HepG2 (cell line): ENCODE results near the gene MACROD2.

Experiments
- ATF7 ChIP-seq, 2 experiments: fragments of 450-650 bp in 1 of 2; sonication (generic) in 1 of 2; formaldehyde crosslinking in 1 of 2; IDR thresholded peaks; 2 replicates each; pipeline versions ENCODE4 v1.4.0 to v1.6.1; 2016 to 2020; ENCODE audit warnings: antibody characterized with exemption in 1 of 2, mild to moderate bottlenecking in 1 of 2, missing genetic modification reagents in 1 of 2
- CTCF ChIP-seq: sonication (generic); formaldehyde crosslinking; IDR thresholded peaks from 2 replicates; pipeline ENCODE4 v1.5.0; 2020; ENCODE audit warnings: mild to moderate bottlenecking, missing genetic modification reagents, moderate library complexity
- FIP1L1 ChIP-seq: fragments of 200-400 bp; formaldehyde crosslinking; IDR thresholded peaks from 2 replicates; pipeline ENCODE4 v1.6.1; 2018; ENCODE audit warnings: low read depth, mild to moderate bottlenecking, low read length, moderate library complexity, borderline replicate concordance; ENCODE audit not compliant: insufficient read depth
- MXI1 ChIP-seq: IDR thresholded peaks from 3 replicates; pipeline ENCODE4 v1.6.1; 2012; ENCODE audit warnings: low read depth, low read length, inconsistent platforms, borderline replicate concordance
- NFE2L1 ChIP-seq: sonication (generic); formaldehyde crosslinking; IDR thresholded peaks from 2 replicates; pipeline ENCODE4 v1.4.0; 2020; ENCODE audit warnings: missing genetic modification reagents, mild to moderate bottlenecking, borderline replicate concordance
- POLR2A ChIP-seq, 2 experiments: IDR thresholded peaks; 2 replicates each; pipeline ENCODE4 v1.6.1; 2011; ENCODE audit warnings: low read depth in 2 of 2, low read length in 2 of 2, mild to moderate bottlenecking in 1 of 2, moderate library complexity in 1 of 2; ENCODE audit not compliant: insufficient read depth in 1 of 2
- SNAI1 ChIP-seq: sonication (generic); formaldehyde crosslinking; IDR thresholded peaks from 2 replicates; pipeline ENCODE4 v1.5.0; 2020; ENCODE audit warnings: mild to moderate bottlenecking, missing genetic modification reagents, borderline replicate concordance
- SUZ12 ChIP-seq: fragments of 150-350 bp; IDR thresholded peaks from 2 replicates; pipeline ENCODE4 v1.6.1; 2014; ENCODE audit warnings: low read depth, low read length
- TBX2 ChIP-seq: sonication (generic); formaldehyde crosslinking; IDR thresholded peaks from 2 replicates; pipeline ENCODE4 v1.5.0; 2020; ENCODE audit warnings: missing genetic modification reagents, mild to moderate bottlenecking, borderline replicate concordance
- TCF12 ChIP-seq, 2 experiments: fragments of 450-650 bp in 1 of 2; sonication (generic) in 1 of 2; formaldehyde crosslinking in 1 of 2; IDR thresholded peaks; 2 replicates each; pipeline versions ENCODE4 v1.6.1 to v1.8.0; 2017 to 2022; ENCODE audit warnings: antibody characterized with exemption in 1 of 2, mild to moderate bottlenecking in 1 of 2, missing genetic modification reagents in 1 of 2, moderate library complexity in 1 of 2
- ZNF407 ChIP-seq: sonication (generic); formaldehyde crosslinking; IDR thresholded peaks from one replicate; pipeline ENCODE4 v1.5.1; 2020; ENCODE audit warnings: mild to moderate bottlenecking, missing genetic modification reagents; ENCODE audit errors: not compliant biosample characterization
- ZNF670 ChIP-seq: sonication (generic); formaldehyde crosslinking; IDR thresholded peaks from 2 replicates; pipeline ENCODE4 v1.8.0; 2022; ENCODE audit warnings: mild to moderate bottlenecking, missing genetic modification reagents, borderline replicate concordance
- ZNF7 ChIP-seq: IDR thresholded peaks from 2 replicates; pipeline ENCODE4 v1.6.1; 2016; ENCODE audit warnings: missing biosample characterization, missing genetic modification reagents

GRCh38 chr20:14859627-14860026, 864.3 kb downstream of the MACROD2 start:
- TF ChIP-seq ZNF407 (CRISPR knock-in tag) = no peak
- no peak for TF ChIP-seq SNAI1 (CRISPR knock-in tag)
- TF ChIP-seq CTCF (CRISPR knock-in tag) = no peak
- TF ChIP-seq TCF12 (IDR thresholded peaks at IDR 0.05) = no peak
- TF ChIP-seq TCF12 (CRISPR knock-in tag; IDR thresholded peaks at IDR 0.05) = no peak
- no peak for TF ChIP-seq MXI1
- TF ChIP-seq ZNF7 (CRISPR knock-in tag) = no peak
- no peak for TF ChIP-seq SUZ12
- no peak for TF ChIP-seq ZNF670 (CRISPR knock-in tag)
- no peak for TF ChIP-seq FIP1L1
- no peak for TF ChIP-seq NFE2L1 (CRISPR knock-in tag)
- no peak for TF ChIP-seq TBX2 (CRISPR knock-in tag)
- no peak for TF ChIP-seq ATF7 (IDR thresholded peaks at IDR 0.05)
- TF ChIP-seq ATF7 (CRISPR knock-in tag; IDR thresholded peaks at IDR 0.05) = no peak
- TF ChIP-seq POLR2A (IDR thresholded peaks at IDR 0.05; ENCODE audit: insufficient read depth in 1 of 2, low read depth in 2 of 2, low read length in 2 of 2) = no peak
